GM21526 (cell line): Measurements from ENCODE around the gene IRS2.
"Not testable (repeated sequence)": the region's sequence is repeated elsewhere in the genome, so short reads cannot be mapped to it uniquely, and the experiment has no call there.

Experiments used
- ATAC-seq: cut with Tn5 transposase; IDR thresholded peaks from one replicate; pipeline ENCODE4 v1.9.1; 2021; ENCODE audit warnings: moderate library complexity; ENCODE audit not compliant: unreplicated experiment, low FRiP score

The IRS2 gene

DNA sequence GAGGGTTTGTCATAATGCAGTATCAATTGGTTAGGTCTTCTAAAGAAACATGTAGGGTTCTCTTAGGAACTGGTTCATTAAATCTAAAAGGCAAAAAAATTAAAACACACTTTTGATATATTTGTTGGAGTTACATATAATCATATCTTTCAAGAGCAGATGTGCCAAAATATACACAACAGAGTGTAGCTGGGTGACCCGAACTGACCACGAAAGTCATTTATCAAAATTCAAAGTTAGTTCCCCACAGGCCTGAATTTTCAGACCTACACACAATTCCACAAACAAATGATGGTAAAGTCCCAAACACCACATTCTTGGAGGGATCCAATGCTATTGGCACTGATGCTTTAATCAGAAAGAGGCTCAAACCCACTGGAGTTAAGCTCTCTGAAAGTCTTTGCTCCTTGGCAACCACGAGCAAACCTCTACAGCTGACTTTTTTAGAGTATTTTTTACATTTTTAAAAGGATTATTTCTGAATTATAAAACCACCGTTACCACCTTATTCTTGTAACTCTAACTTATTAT, 50.9 kb downstream of the IRS2 start:
- ATAC-seq, result no peak

DNA sequence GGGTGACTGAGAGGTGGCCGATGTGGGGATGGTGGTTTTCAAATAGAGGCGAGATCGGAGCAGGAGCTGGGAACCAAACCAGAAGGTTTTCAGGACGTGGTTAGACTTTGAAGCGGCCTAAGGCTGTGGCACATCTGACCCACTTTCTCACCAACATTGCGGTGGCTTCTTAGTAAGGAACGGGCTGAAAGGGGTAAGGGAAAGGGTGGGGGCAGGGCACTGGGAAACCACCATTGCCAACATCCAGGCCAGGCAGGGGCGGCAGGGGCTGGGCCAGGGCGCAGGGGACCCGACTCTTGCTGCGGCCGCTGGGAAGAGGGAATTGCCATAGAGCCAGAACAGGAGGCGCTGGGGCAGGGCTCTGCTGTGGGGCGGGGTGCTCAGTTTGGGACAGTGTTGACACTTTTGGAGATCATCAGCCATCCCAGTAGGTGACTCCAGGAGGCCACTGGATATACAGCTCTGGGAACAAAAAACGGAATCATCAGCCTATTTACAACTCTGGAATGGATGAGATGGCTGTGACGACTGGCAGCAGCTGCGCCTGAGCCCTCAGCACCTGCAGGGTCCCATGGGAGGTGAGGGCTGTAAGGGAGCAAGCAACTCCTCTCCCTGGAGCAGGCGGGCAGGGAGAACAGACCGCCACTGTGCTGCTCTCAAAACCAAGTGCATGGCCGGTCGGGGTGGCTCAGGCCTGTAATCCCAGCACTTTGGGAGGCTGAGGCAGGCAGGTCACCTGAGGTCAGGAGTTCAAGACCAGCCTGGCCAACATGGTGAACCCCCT, 52.2 kb downstream of the IRS2 start:
- ATAC-seq, result no peak

DNA sequence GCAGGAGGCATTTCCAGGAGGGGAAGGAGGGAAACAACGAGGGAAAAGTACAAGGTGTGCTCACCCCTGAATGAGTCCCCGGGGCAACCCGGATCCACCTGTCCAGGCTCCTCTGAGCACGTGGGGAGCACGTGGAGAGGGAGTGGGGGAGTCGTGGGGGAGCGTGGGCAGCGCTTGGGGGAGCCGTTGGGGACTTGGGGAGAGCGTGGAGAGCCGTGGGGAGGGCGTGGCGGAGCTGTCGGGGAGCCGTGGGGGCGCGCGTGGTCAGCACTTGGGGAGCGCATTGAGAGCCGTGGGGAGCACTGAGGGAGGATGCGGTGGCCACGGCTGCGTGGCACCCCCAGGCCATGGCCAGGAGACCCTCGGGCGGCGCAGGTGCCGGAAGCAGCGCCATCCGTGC, 52.8 kb downstream of the IRS2 start:
- no peak for ATAC-seq

DNA sequence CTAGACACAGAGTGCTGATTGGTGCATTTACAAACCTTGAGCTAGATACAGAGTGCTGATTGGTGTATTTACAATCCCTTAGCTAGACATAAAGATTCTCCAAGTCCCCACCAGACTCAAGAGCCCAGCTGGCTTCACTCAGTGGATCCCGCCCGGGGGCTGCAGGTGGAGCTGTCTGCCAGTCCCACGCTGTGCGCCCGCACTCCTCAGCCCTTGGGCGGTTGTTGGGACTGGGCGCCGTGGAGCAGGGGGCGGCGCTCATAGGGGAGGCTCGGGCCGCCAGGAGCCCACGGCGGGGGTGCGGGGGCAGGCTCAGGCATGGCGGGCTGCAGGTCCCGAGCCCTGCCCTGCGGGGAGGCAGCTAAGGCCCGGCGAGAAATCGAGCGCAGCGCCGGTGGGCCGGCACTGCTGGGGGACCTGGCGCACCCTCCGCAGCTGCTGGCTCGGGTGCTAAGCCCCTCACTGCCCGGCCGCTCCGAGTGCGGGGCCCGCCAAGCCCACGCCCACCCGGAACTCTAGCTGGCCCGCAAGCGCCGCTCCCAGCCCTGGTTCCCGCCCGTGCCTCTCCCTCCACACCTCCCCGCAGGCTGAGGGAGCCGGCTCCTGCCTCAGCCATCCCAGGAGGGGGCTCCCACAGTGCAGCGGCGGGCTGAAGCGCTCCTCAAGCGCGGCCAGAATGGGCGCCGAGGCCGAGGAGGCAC, 53.8 kb downstream of the IRS2 start:
- not testable (repeated sequence) for ATAC-seq

DNA sequence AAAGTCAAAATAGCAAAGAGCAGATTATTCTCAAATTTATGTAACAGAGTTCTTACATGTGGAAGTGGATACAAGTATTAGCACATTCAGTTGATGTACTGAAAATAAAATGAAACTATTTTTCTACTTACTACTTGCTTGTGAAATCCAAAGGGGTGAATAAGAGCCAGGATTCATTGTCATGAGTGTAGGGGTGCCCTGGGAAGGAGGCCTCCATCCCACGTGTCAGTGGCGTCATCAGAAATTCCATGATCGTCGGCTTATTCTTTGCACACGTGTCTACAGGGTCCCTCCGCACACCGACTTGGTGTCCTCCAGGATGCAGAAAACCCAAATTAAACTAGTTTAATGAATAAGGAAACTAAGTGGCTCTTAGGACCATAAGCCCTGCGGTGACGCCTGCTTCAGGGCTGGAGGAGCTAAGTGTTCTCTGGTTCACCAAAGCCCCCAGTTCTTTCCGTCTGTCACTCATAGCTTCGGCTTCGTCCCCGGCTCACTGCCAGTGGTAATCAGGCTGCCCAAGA, 55.5 kb downstream of the IRS2 start:
- ATAC-seq, result no peak

DNA sequence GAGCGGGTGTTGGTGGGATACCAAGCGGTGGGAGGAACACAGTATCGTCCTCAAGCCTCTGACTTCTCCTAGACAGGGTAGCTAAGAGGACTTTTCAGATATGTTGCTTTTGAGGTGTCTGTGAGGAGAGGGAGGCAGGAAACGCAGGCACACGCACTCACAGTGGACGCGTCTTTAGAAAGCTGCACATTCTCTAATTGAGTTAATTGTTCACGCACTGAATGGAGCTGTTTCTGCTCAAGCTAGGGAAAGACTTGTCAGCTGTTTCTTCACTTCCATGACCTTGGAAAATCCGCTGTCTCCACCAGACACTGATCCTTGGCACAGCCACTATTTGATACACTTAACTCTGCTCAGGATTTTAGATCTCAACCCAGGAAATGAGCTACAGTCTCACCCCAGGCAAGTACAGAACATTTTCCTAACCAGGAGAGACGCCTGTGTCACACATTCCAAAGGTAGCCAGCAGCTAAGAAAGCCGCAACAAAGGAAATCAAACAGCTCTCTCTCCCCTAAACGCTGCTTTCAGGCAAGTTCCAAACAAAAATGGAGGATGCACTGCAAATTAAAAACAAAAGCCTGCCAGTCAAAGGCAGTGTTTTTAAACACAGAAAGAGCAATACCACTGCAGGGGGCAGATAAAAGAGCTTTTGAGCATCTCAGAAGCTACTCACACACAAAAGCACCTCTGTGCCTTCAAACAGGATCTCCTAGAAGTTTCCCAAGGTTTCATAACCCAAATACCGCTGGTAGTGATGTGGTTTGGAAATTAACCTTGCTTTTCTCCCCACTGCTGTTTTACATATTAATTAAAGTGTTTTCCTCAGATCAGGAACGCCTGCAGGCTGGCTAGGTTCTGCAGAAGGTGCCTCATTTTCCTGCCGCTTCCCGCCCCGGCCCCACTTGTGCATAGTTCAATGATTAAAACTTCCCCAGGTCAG, 57.3 kb downstream of the IRS2 start:
- no peak for ATAC-seq

DNA sequence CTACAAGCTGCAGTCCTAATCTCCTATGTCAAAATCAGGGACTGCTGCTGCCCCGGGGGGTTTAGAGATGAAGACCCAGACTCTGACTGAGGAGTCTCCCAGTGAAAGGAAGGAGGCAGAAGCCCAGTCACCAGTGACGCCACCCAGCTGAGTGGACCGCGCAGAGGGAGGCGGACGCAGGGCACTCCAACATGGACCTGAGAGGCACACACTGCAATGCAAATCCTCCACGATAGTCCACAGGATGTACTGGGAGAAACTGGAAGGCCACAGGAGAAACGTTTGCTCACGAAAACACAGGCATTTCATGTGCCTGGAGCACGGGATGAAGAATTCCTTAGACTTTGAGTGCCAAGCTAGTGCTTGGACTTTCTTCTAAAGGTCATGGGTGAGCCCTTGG, 58.3 kb downstream of the IRS2 start:
- ATAC-seq, result no peak

DNA sequence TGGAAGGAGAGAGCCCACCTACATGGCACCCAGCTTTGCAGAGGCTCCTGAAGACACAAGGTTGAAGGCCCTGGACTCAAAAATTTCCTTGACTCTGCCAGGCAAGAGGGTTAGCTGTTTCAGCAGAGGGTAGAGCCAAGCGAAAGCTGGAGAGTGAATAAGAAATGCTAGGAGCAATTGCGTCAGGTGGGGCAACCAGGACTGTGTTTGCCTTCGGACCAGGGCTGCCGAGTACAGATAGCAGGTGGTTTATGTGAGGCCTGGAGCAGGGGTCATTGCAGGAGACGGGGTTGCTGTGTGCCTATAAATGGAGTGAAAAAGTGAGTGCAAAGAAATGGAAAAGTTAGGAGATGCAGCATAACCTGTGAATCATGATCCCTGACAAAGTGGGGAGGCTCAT, 59.1 kb downstream of the IRS2 start:
- no peak for ATAC-seq

DNA sequence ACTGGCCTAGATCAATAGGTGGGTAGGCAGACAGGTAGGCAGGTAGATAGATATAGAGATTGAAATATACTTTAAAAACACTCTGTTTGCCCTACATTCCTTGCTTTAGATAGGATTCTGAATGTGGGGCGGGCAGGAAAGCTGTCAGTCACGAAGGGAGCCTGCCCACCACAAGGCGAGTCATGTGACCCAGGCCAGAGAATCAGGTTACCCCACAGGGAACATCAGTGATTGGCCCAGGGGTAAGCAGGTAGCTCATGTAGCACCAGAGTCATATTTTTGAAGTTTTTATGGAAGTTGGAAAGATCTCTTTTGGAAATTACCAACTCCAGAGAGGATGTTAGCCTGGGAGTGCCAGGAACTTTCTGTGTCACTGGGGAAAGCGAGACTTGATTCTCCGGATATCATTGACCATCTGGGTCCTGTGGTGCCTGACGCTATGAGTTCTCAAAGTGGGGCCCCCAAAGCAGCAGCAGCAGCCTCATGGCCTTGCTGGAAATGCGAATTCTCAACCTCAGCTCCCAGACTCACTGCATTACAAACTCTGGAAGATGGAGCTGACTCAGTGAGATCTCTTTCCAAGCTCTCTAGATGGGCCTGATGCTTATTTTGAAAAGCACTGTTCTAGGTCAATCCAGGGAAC, 60.3 kb downstream of the IRS2 start:
- no peak for ATAC-seq

DNA sequence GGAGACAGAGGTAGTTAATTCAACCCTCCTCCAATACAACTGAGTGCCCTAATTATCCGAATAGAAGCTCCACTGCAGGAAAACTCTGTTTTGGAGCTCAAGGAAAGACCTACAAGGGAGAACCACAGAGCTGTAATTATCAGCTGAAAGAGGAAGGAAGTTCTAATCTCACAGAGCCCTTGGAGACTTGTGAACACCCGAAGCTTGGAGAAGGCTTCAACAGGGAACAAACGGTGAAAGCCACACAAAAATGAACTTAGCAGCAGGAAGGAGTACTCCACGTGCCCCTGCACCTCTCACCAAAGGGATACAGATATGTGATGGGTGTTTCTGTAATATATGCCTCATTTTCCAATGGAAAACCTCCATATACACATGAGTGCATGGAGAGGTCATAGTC, 61.1 kb downstream of the IRS2 start:
- ATAC-seq, result no peak

DNA sequence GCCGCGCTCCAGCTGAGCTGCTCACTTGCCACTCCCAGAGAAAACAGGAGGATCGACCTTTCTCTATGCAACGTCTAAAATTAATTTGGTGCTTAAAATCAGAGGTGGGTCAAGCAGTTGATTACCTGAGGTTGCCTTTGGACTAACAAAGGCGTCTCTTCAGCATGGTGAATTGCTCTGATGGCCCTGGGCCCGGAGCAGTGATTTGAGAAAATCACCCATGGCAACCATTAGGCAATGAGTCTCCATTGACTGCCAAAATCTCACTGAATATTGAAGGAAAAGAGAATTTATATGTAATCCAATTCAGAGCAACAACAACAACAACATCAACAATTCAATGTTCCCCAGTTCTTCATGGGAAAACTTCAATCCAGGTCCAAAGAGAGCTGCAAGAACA, 61.8 kb downstream of the IRS2 start:
- ATAC-seq, result no peak

DNA sequence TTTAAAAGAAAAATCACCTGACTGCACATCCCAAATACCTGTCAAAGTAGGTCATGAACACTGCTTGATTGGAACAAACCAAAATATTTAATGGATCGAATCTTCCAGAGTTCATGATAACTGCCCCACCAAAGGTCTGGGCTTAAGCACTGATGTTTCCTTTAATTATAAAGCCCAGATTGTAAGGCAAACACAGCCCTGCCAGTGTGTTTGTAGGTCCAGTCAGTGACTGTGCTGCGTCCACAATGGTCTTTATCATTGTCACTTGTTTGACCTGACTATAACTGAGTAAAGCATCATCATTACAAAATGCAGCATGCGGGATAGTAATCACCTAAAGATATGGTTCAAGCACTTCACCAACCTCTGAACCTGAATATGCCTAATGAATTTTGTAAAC, 63.3 kb downstream of the IRS2 start:
- ATAC-seq, result no peak

DNA sequence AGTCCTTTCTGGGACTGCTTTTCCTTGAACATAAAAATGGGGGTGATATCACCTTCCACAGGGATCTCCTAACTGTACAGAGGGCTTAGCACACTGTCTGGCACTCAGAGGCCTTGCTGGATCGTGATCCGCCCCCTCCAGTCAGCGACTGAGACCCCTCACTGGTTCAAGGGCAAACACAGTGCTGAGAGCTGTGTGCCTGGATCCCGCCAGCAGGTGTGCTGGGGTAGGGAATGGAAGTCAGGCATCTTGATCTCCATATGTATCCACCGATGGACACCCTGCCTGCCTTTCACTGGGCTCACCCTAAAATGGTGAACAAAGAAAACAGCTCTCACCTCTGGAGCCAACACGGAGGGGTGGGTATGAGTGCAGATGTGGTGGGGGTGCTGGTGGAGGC, 64.3 kb downstream of the IRS2 start:
- ATAC-seq, result no peak

DNA sequence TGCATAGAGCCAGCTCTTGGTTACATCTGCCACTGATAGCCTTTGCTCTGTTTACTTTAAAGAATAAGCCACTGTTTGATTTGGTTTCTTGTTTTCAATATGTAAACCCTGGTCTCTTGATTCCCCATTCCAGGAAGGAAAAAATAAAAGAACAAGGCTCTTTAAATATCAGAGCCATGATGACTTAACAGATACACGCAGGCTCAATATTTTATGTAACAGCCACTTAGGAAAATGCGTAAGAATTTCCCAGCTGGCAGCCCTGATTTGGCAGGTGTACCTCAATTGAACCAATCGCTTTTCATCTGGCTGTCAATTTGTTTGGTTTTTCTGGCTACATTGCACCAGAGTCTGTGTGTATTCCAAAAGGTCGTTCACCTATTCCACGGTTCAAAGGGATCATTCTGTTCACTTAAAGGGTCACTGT, 65.6 kb downstream of the IRS2 start:
- ATAC-seq, result no peak

DNA sequence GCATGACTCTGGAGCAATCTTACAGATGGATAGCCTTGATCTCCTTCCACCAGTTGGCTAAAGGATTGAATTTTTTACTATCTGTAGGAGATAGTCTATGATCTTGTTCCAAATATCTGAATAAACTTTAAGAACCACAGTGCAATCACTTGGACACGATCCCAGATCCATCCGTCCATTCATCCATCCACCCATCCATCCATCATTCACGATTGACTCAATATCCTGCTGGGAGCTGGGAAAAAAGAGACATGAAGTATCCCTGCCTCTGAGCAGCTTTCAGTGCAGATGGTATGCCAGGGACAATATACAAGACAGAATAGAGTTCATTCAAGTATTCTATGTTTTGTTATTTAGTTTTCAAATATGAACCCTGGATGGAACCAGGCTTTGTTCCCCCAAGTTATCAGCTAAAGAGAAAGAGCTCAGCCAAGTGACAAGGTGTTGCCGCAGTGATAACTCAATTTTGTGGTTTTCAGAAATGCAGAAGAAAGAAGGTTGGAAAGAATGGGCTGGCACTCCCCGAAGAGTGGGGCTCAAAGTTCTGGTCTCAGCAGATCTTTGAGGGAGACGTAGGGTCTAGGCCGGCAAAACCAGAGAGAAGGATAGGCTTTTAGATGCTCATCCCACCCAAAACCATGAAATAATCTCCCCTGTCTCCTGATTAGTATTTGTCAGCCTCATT, 66.3 kb downstream of the IRS2 start:
- ATAC-seq, result no peak

DNA sequence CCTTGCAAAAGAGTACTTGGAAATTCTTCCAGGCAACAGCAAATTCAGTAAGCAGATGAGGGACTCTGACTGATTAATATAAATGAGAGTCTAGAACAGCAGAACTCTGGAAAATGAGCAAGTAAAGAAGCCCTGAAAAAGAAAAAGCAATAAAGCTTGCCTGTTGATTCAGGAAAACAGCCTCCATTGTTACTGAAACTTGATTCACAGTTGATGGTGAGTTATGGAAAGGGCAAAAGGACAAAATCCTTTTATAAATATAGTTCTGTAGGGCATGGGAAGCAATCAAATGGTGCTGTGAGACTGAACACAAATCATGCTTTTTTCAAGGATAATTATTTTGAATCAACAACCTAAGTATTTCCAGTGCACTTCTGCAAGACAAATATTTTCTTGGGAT, 67.7 kb downstream of the IRS2 start:
- ATAC-seq, result no peak

DNA sequence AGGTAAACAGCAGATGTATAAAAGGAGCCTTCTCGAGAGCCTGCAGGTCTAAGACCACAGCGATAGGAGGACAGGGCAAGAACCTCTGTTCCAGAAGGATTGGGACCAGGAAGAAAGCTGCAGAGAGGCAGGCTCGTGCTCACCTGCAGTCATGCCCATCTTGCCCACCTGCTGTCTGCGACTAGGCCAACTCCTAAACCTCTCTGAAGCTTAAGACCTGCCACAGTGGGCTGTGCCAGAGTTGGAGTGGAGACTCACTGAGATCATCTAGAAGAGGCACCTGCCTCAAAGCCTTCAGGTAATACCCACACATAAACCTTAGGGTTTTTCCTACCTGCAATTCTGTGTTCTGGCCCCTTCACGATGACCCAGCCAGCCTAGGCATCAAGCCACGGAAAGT, 68.7 kb downstream of the IRS2 start:
- no peak for ATAC-seq

DNA sequence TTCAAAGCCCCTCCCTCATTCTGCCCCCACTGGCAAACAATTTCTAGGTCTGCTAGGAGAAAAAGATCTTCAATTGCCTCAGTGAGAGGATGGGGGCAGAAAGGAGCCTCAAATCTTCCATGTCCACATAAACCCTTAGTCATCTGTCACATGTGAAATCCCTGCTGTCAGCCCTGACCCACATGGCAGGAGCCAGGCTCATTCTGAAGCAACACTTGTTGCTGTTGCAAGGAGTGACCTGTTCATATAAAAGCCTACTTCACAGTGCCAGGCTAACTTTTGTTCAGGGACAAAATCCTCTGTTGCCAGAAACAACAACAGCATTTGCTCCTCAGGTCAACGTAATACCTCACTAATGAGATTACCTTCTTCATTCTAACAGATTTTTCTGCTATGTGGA, 70.5 kb downstream of the IRS2 start:
- ATAC-seq, result no peak

DNA sequence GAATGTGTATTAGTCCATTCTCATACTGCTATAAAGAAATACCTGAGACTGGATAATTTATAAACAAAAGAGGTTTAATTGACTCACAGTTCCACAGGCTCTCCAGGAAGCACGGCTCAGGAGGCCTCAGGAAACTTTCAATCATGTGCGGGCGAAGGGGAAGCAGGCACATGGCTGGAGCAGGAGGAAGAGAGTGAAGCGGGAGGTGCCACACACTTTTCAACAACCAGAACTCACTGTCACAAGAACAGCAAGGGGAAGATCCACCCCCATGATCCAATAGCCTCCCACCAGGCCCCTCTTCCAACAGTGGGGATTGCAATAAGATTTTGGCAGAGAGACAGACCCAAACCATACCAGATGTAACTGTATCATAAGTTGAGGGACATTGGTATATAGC, 72.7 kb downstream of the IRS2 start:
- no peak for ATAC-seq
